ENCODE results near the gene OR52W1.

- no peak for TF ChIP-seq ESRRA (IDR thresholded peaks at IDR 0.05; ENCODE audit: low read length)
- TF ChIP-seq, protein P1, sequence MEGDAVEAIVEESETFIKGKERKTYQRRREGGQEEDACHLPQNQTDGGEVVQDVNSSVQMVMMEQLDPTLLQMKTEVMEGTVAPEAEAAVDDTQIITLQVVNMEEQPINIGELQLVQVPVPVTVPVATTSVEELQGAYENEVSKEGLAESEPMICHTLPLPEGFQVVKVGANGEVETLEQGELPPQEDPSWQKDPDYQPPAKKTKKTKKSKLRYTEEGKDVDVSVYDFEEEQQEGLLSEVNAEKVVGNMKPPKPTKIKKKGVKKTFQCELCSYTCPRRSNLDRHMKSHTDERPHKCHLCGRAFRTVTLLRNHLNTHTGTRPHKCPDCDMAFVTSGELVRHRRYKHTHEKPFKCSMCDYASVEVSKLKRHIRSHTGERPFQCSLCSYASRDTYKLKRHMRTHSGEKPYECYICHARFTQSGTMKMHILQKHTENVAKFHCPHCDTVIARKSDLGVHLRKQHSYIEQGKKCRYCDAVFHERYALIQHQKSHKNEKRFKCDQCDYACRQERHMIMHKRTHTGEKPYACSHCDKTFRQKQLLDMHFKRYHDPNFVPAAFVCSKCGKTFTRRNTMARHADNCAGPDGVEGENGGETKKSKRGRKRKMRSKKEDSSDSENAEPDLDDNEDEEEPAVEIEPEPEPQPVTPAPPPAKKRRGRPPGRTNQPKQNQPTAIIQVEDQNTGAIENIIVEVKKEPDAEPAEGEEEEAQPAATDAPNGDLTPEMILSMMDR (IDR thresholded peaks at IDR 0.05 in 2 of 3, conservative IDR thresholded peaks at IDR 0.05 in 1 of 3; ENCODE audit: control insufficient read depth in 2 of 3, extremely low read depth in 1 of 3, insufficient read depth in 1 of 3, low read depth in 3 of 3, low read length in 3 of 3), result no peak
- TF ChIP-seq CREM (IDR thresholded peaks at IDR 0.05; ENCODE audit: low read depth), result no peak
- TF ChIP-seq, protein P2, sequence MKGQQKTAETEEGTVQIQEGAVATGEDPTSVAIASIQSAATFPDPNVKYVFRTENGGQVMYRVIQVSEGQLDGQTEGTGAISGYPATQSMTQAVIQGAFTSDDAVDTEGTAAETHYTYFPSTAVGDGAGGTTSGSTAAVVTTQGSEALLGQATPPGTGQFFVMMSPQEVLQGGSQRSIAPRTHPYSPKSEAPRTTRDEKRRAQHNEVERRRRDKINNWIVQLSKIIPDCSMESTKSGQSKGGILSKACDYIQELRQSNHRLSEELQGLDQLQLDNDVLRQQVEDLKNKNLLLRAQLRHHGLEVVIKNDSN (IDR thresholded peaks at IDR 0.05; ENCODE audit: borderline replicate concordance, extremely low read length, insufficient read depth, low read depth, low read length), result no peak
- TF ChIP-seq PAX8 (IDR thresholded peaks at IDR 0.05), result no peak
- TF ChIP-seq RBBP5 (conservative IDR thresholded peaks at IDR 0.05), result no peak
- TF ChIP-seq RCOR1 (conservative IDR thresholded peaks at IDR 0.05; ENCODE audit: low read depth, low read length), result no peak
- TF ChIP-seq CREB1 (IDR thresholded peaks at IDR 0.05; ENCODE audit: low read depth), result no peak
- TF ChIP-seq REST (IDR thresholded peaks at IDR 0.05; ENCODE audit: low read depth, low read length), result no peak
- no peak for TF ChIP-seq STAT1 (conservative IDR thresholded peaks at IDR 0.05)
- TF ChIP-seq BACH1 (IDR thresholded peaks at IDR 0.05; ENCODE audit: borderline replicate concordance), result no peak
- TF ChIP-seq EP300 (IDR thresholded peaks at IDR 0.05; ENCODE audit: borderline replicate concordance in 1 of 2, control insufficient read depth in 1 of 2, low read depth in 2 of 2, low read length in 2 of 2), result no peak
- no peak for TF ChIP-seq USF2 (IDR thresholded peaks at IDR 0.05; ENCODE audit: borderline replicate concordance, low read depth, low read length)
Measured at GRCh38 chr11:6240139-6240538, 41.1 kb downstream of the OR52W1 start.

All from GM12878 (cell line).